LNCaP clone FGC (cell line): Measurements from ENCODE around the gene PCCA.

Experiments
- DNase-seq: peaks from one replicate; pipeline ENCODE4 v3.0.0-alpha.2; 2011; ENCODE audit warnings: low read depth
- H3K4me3 ChIP-seq: 2 replicates; pipeline ENCODE4 v1.5.1; 2011; ENCODE audit warnings: mild to moderate bottlenecking, low read depth, low read length, control low read depth
- TF ChIP-seq, protein P1 (sequence below): IDR thresholded peaks from 2 replicates; pipeline ENCODE4 v1.5.1; 2012; ENCODE audit warnings: mild to moderate bottlenecking; ENCODE audit not compliant: control insufficient read depth, insufficient read depth; ENCODE audit errors: extremely low read depth

PCCA gene

GRCh38 chr13:100440751-100441425 is 352.0 kb downstream of the PCCA start:
- TF ChIP-seq, protein P1, sequence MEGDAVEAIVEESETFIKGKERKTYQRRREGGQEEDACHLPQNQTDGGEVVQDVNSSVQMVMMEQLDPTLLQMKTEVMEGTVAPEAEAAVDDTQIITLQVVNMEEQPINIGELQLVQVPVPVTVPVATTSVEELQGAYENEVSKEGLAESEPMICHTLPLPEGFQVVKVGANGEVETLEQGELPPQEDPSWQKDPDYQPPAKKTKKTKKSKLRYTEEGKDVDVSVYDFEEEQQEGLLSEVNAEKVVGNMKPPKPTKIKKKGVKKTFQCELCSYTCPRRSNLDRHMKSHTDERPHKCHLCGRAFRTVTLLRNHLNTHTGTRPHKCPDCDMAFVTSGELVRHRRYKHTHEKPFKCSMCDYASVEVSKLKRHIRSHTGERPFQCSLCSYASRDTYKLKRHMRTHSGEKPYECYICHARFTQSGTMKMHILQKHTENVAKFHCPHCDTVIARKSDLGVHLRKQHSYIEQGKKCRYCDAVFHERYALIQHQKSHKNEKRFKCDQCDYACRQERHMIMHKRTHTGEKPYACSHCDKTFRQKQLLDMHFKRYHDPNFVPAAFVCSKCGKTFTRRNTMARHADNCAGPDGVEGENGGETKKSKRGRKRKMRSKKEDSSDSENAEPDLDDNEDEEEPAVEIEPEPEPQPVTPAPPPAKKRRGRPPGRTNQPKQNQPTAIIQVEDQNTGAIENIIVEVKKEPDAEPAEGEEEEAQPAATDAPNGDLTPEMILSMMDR = no peak
- no peak for DNase-seq

DNA sequence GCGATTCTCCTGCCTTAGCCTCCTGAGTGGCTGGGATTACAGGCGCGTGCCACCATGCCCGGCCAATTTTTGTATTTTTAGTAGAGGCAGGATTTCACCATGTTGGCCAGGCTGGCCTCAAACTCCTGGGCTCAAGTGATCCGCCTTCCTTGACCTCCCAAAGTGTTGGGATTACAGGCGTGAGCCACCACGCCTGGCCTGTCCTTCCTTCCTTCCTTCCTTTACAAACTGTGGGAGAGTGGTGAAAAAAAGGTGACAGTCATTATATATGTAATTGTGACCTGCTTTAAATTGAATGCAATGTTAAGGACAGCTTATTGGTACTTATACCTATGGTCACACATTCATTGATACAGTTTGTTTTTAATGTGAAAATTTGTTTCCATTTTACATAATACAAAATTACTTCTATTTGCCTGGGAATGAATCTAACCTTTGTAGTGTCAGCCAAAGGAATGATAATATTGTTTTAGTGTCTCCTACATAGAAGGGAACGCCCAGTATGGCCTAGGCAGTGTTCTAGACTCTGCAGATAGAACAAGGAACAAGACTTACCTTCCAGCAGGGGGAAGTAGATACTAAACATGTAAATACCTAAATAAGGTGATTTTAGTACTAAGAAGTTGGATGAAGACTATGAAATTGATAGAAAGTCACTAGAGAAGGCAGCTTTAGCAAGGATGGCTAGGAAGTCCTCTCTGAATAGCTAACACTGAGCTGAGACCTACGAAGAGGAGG is 353.4 kb downstream of the PCCA start:
- DNase-seq = no peak

More at GRCh38 chr13:100440751-100441425, 352.0 kb downstream of the PCCA start:
- H3K4me3 ChIP-seq = no peak overlapping the region

GRCh38 chr13:100443278-100443997 is 354.5 kb downstream of the PCCA start:
- TF ChIP-seq, protein P1 = no peak
- DNase-seq = no peak
- no peak overlapping the region for H3K4me3 ChIP-seq

More for the DNA sequence above, 353.4 kb downstream of the PCCA start:
- no peak overlapping the region for H3K4me3 ChIP-seq
- TF ChIP-seq, protein P1 = no peak

DNA sequence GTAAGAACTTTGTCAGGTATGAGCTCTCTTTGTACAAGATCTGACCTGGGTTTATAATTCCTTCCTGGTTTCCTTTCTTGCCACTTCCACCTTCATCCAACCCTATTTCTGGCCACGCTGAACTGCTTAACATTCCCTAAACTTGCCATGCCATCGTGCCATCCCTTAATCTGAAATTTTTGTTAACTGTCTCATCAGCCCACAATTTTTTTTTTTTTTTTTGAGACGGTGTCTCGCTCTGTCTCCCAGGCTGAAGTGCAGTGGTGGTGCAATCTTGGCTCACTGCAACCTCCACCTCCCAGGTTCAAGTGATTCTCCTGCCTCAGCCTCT is 355.1 kb downstream of the PCCA start:
- H3K4me3 ChIP-seq = no peak overlapping the region
- TF ChIP-seq, protein P1 = no peak
- DNase-seq = no peak

DNA sequence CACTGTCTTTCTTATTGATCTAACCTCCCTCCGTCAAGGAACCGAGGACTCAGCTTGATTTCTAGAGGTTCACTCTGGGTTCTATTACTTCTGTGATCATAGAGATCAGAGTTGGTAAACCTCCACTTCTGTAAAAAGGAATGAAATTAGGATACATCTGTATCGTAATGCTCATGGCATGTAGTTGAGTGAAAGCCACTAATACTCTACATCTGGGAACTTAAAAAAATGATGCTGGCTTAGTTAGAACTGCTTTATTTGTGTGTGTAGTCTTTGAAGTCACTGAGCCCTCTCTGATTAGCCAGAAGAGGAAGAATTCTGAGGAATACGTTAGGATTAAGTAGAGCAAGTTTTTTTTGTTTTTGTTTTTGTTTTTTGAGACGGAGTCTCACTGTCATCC is 358.9 kb downstream of the PCCA start:
- DNase-seq = no peak
- TF ChIP-seq, protein P1 = no peak
- H3K4me3 ChIP-seq = no peak overlapping the region

- DNase-seq = no peak
- no peak overlapping the region for H3K4me3 ChIP-seq
- TF ChIP-seq, protein P1 = no peak
Measured at GRCh38 chr13:100451923-100452322, 363.0 kb downstream of the PCCA start.

DNA sequence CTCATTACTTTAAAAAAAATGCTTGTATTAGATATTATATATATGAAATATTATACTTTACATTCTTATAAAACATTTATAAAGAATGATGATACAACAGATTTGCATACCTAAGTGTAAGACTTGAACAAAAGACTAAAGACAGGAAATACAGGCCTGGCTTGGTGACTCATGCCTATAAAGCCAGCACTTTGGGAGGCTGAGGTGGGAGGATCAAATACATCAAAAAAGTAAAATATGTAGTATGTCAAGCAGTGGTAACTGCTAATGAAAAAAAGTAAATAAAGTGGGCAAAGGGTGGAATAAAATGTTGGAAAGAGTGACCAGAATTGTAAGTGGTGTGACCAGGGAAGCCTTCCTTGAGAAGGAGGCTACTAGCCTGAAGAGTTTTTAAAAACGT is 366.0 kb downstream of the PCCA start:
- no peak overlapping the region for H3K4me3 ChIP-seq
- DNase-seq = no peak
- TF ChIP-seq, protein P1 = no peak
